Measurements from ENCODE around the gene ANKS1A.

- TF ChIP-seq, protein P1, sequence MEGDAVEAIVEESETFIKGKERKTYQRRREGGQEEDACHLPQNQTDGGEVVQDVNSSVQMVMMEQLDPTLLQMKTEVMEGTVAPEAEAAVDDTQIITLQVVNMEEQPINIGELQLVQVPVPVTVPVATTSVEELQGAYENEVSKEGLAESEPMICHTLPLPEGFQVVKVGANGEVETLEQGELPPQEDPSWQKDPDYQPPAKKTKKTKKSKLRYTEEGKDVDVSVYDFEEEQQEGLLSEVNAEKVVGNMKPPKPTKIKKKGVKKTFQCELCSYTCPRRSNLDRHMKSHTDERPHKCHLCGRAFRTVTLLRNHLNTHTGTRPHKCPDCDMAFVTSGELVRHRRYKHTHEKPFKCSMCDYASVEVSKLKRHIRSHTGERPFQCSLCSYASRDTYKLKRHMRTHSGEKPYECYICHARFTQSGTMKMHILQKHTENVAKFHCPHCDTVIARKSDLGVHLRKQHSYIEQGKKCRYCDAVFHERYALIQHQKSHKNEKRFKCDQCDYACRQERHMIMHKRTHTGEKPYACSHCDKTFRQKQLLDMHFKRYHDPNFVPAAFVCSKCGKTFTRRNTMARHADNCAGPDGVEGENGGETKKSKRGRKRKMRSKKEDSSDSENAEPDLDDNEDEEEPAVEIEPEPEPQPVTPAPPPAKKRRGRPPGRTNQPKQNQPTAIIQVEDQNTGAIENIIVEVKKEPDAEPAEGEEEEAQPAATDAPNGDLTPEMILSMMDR (IDR thresholded peaks at IDR 0.05): no peak
- no peak for TF ChIP-seq POLR2A (IDR thresholded peaks at IDR 0.05)
Observed at GRCh38 chr6:34950849-34951248, 61.8 kb downstream of the ANKS1A start.

Data from right lobe of liver (tissue), 4 donors.